NCI-H2227 treated with DMSO at 0.1 percent for 48 hours (cell line): Measurements from ENCODE around the gene P2RY14.
"Not testable (repeated sequence)": the region's sequence is repeated elsewhere in the genome, so short reads cannot be mapped to it uniquely, and the experiment has no call there.

Experiments
- DNase-seq: peaks from one replicate; lab custom pipeline; 2025; lab: John Stamatoyannopoulos, UW

Gene P2RY14

GRCh38 chr3:151259664-151260063 lies 18.7 kb downstream of the P2RY14 start:
- DNase-seq: no peak

GRCh38 chr3:151256749-151257148 lies 21.6 kb downstream of the P2RY14 start:
- no peak for DNase-seq

GRCh38 chr3:151248772-151249337 lies 29.5 kb downstream of the P2RY14 start:
- no peak for DNase-seq

DNA sequence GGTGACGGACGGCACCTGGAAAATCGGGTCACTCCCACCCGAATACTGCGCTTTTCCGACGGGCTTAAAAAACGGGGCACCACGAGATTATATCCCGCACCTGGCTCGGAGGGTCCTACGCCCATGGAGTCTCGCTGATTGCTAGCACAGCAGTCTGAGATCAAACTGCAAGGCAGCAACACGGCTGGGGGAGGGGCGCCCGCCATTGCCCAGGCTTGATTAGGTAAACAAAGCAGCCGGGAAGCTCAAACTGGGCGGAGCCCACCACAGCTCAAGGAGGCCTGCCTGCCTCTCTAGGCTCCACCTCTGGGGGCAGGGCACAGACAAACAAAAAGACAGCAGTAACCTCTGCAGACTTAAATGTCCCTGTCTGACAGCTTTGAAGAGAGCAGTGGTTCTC lies 36.3 kb downstream of the P2RY14 start:
- not testable (repeated sequence) for DNase-seq

DNA sequence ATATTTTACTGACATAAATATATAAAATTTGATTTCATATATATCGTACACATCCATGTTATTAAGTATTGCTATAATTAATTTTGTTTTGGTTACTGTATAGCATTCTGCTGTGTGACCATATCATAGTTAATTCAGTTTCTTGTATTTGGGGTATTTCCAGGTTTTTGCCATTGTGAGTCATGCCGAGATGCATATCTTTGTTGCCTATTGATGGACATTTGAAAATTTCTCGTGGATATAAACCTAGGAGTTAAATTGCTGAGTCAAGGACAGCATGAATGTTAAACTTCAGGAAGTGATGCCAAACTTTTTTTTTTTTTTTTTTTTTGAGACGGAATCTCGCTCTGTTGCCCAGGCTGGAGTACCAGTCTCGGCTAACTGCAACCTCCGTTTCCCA lies 41.6 kb downstream of the P2RY14 start:
- DNase-seq: no peak

DNA sequence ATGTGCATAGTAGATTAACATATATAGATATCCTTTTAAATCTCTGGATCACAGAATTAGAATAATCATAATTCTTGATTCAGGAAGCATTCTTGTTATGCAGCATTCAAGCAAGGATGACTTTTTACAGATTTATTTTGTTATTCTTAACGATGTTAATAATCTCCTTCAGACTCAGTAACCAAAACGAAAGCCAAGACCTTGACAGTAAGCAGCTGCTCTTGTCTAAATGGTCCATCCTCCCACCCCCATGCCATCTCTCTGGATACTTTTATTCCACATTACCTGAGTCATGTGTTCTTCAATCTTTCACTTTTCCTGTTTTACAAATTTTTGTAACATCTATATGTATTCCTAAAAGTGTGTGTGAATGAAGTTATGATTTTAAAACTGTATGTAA lies 42.0 kb downstream of the P2RY14 start:
- DNase-seq: no peak

DNA sequence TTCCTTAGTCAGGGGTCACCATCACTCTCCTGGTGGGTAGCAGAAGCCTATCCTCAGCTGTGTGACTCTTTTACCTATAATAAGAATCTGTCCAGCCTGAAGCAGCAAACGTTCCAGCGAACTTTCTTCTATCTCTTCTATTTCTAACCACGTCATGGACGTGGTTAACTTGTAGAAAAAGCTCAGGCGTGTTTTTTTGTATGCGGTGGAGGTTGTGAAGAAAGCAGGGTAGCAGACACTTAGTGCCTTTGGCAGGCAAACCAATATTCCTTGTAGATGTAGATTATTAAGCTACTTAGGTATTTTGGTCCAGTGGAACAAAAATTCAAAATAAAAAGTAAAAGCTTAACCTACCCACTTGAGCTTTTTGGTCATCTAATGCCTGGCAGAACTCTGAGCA lies 43.5 kb downstream of the P2RY14 start:
- DNase-seq: no peak

- DNase-seq: no peak
Measured at GRCh38 chr3:151232991-151233390, 45.4 kb downstream of the P2RY14 start.

DNA sequence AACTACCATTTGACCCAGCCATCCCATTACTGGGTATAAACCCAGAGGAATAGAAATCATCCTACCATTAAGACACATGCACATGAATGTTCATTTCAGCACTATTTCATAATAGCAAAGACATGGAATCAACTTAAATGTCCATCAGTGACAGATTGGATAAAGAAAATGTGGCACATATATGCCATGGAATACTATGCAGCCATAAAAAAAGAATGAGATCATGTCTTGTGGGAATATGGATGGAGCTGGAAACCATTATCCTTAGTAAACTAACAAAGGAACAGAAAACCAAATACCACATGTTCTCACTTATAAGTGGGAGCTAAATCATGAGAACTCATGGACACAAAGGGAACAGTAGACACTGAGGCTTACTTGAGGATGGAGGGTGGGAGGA lies 45.9 kb downstream of the P2RY14 start:
- not testable (repeated sequence) for DNase-seq

- no peak for DNase-seq
Measured at GRCh38 chr3:151230646-151231045, 47.7 kb downstream of the P2RY14 start.

GRCh38 chr3:151228666-151229040 lies 49.7 kb downstream of the P2RY14 start:
- DNase-seq: no peak

GRCh38 chr3:151227807-151228665 lies 50.3 kb downstream of the P2RY14 start:
- DNase-seq: peak; percentile 38

GRCh38 chr3:151227266-151227806 lies 51.0 kb downstream of the P2RY14 start:
- no peak for DNase-seq

DNA sequence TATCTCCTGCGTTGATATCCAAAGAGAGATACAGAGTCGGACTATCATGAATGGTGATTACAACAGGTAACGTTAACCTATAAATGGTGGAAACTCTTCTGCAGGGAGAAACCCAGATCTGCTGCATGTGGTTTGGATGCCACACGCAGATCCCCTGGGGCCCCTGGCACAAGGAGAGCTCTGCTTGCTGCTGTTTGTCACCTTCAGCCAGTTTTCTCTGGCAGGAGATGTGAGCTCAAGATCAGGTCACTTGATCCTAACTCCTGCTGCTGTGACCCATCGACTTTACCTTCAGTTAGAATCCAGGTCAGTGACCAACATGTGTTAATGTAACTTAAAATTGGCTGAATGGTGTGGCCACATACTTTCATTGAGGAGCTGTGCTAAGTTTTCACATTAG lies 51.5 kb downstream of the P2RY14 start:
- no peak for DNase-seq

GRCh38 chr3:151226088-151226563 lies 52.2 kb downstream of the P2RY14 start:
- no peak for DNase-seq

- DNase-seq: no peak
Measured at GRCh38 chr3:151225040-151225975, 53.0 kb downstream of the P2RY14 start.

DNA sequence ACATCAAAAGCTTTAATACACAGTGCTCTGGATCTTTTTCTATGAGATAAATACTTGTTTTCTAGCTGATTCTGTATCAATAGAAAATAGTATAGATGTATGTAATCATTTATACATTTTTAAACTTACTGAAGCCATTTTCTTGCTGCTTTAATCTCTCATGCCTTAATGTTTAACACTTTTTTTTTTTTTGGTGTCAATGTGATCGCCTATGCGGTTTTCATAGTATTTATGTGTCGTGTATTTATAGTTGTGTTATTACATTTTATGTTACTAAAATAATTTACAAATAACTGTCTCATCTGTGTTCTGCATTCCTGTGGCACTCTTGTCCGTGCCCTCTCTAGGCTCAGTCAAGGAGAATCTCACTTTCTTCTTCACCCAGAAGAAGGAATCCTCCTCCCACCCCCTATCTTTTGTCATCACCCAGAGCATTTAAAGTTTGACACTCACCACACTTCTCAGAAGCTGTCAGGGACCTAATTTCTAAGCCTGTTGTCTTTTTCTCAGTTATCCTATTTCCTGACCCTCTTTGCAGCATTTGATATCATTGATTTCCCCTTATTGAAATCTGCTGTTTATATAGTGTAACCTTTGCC lies 54.0 kb downstream of the P2RY14 start:
- DNase-seq: no peak

GRCh38 chr3:151219056-151219455 lies 59.3 kb downstream of the P2RY14 start:
- no peak for DNase-seq

GRCh38 chr3:151218136-151218535 lies 60.2 kb downstream of the P2RY14 start:
- no peak for DNase-seq

GRCh38 chr3:151216641-151217607 lies 61.4 kb downstream of the P2RY14 start:
- DNase-seq: no peak

GRCh38 chr3:151214459-151214858 lies 63.9 kb downstream of the P2RY14 start:
- DNase-seq: no peak
